ENCODE results near the gene SLC9B2.

Gene SLC9B2

GRCh38 chr4:103052145-103052544 is 24.4 kb downstream of the SLC9B2 start:
- Mint-ChIP-seq H3K9me3 (ENCODE audit: low read depth) (no peaks in the 10 kb centered on the region), H3K4me3 (no peak overlapping the region), H3K27ac (no peak overlapping the region), H3K27me3 (no peaks in the 10 kb centered on the region), H3K36me3 (peaks cover 19% of the 10 kb centered on the region), H3K4me1 (ENCODE audit: low read depth) (peaks cover 9% of the 10 kb centered on the region)

DNA sequence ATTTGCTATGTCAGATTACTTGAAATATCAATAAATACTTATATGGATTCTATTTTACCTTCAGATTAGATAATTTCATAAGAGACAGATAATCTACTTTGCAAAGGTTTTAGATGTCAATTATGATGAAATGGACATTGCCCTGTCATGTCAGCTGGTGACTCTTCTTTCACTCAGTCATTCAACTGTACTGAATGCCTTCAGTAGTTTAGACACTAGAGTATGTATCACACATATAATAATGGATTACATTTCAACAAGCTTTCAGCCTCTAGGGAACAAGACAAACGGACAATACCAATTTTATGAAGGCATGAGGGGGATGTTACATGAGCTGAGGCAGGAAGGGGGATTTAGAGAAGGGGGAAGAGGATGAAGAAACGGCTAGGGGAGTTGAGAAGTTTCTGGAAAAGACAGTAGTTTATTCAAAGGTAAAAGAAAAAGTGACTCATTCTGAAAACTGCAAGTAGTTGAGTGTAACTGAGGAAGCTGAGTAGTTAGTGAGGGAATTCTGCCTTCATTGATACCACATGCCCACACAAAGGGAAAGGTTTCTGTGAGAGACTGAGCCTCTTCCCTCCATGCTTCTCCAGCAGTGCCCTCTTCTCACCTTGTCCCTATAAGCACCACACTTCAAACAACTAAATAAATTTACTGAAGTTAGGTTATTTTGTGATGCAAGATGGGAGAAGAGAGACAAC is 25.7 kb downstream of the SLC9B2 start:
- H3K27ac Mint-ChIP-seq, result peak overlapping the region; percentile 78
- H3K4me3 Mint-ChIP-seq, result no peak overlapping the region
- no peaks in the 10 kb centered on the region for H3K9me3 Mint-ChIP-seq (ENCODE audit: low read depth)
- H3K27me3 Mint-ChIP-seq, result no peaks in the 10 kb centered on the region
- peaks cover 20% of the 10 kb centered on the region for H3K36me3 Mint-ChIP-seq
- H3K4me1 Mint-ChIP-seq (ENCODE audit: low read depth), result peaks cover 10% of the 10 kb centered on the region

DNA sequence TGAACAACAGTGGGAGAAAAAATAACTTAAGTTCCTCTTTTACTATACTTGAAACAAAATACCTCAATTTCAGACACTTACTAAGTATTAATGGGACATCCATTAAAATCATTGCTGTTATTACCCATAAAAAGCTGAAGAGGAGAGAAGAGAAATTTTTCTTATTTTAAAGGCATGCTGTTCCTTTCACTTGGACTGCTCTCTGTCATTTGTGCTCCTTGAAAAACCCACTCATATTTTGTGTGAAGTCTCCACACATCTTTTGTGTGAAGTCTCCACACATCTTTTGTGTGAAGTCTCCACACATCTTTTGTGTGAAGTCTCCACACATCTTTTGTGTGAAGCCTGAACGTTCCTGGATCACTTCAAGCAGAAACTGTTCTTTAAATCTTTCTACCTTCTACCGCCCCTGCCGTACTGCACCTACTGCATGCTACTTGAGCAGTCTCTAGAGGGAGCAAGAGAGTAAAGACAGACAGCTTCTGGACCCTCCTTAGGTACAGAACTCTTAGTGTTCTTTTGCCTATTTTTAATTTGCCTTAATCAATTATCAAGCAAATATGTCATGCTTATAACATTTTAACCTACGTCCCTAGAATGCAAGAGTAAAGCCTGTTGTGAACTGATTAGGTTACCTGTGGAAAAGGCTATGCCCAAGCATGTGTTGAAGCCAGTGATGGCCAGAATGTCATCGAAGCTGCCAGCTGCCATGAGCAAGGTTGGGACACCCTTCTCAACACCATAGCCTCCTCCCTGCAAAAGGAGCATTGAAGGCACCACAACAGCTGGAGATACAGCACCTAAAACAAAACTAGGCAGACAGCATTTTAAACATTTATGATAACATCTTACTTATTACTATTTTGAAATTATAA is 29.9 kb downstream of the SLC9B2 start:
- H3K4me1 Mint-ChIP-seq (ENCODE audit: low read depth), result peaks cover 10% of the 10 kb centered on the region
- H3K9me3 Mint-ChIP-seq (ENCODE audit: low read depth), result no peaks in the 10 kb centered on the region
- H3K27me3 Mint-ChIP-seq, result no peaks in the 10 kb centered on the region
- H3K36me3 Mint-ChIP-seq, result peaks cover 27% of the 10 kb centered on the region
- no peak overlapping the region for H3K27ac Mint-ChIP-seq
- no peak overlapping the region for H3K4me3 Mint-ChIP-seq

- Mint-ChIP-seq H3K9me3 (ENCODE audit: low read depth) (no peaks in the 10 kb centered on the region), H3K4me1 (ENCODE audit: low read depth) (peaks cover 2% of the 10 kb centered on the region)
Observed at GRCh38 chr4:103044183-103044582, 32.4 kb downstream of the SLC9B2 start.

DNA sequence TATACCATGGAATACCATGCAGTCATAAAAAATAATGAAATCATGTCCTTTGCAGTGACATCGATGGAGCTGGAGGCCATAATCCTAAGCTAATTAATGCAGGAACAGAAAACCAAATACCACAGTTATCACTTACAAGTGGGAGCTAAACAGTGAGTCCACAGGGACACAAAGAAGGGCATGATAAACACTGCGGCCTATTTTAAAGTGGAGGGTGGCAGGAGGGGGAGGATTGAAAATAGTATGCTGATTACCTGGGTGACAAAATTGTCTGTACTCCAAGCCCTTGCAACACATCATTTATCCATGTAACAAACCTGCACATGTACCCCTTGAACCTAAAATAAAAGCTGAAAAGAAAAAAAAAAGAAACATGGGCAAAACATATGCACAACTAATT is 40.4 kb downstream of the SLC9B2 start:
- H3K4me3 Mint-ChIP-seq, result no peak overlapping the region
- no peaks in the 10 kb centered on the region for H3K4me1 Mint-ChIP-seq (ENCODE audit: low read depth)
- no peak overlapping the region for H3K27ac Mint-ChIP-seq
- no peaks in the 10 kb centered on the region for H3K27me3 Mint-ChIP-seq
- H3K36me3 Mint-ChIP-seq, result peaks cover 19% of the 10 kb centered on the region
- no peaks in the 10 kb centered on the region for H3K9me3 Mint-ChIP-seq (ENCODE audit: low read depth)

More at GRCh38 chr4:103044183-103044582, 32.4 kb downstream of the SLC9B2 start:
- Mint-ChIP-seq H3K36me3 (peaks cover 24% of the 10 kb centered on the region), H3K27ac (no peak overlapping the region), H3K27me3 (no peaks in the 10 kb centered on the region), H3K4me3 (no peak overlapping the region)

GRCh38 chr4:103032574-103032973 is 44.0 kb downstream of the SLC9B2 start:
- H3K27me3 Mint-ChIP-seq, result no peaks in the 10 kb centered on the region
- H3K36me3 Mint-ChIP-seq, result peaks cover 32% of the 10 kb centered on the region
- H3K9me3 Mint-ChIP-seq (ENCODE audit: low read depth), result no peaks in the 10 kb centered on the region
- no peak overlapping the region for H3K27ac Mint-ChIP-seq
- no peaks in the 10 kb centered on the region for H3K4me1 Mint-ChIP-seq (ENCODE audit: low read depth)
- no peak overlapping the region for H3K4me3 Mint-ChIP-seq

DNA sequence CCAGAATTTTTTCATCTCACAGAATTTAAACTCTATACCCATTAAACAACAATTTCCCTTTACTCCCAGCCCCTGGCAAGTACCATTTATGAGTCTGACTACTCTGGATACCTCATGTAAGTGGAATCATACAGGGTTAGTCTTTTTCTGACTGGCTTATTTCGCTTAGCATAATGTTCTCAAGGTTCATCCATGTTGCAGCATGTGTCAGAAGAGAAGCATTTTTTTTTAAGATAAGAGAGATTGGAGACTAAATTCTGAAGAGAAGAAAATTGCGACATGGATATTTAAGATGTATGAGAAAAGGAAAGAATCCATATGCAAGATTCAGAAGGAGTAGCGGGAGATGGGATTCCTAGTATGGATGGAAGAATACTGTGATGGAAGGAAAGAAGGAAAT is 45.8 kb downstream of the SLC9B2 start:
- Mint-ChIP-seq H3K4me3 (no peak overlapping the region), H3K27ac (no peak overlapping the region), H3K9me3 (ENCODE audit: low read depth) (no peaks in the 10 kb centered on the region), H3K4me1 (ENCODE audit: low read depth) (peaks cover 6% of the 10 kb centered on the region), H3K36me3 (peaks cover 26% of the 10 kb centered on the region), H3K27me3 (no peaks in the 10 kb centered on the region)

GRCh38 chr4:103029300-103029699 is 47.3 kb downstream of the SLC9B2 start:
- H3K27ac Mint-ChIP-seq, result no peak overlapping the region
- H3K36me3 Mint-ChIP-seq, result peaks cover 26% of the 10 kb centered on the region
- H3K9me3 Mint-ChIP-seq (ENCODE audit: low read depth), result no peaks in the 10 kb centered on the region
- H3K4me1 Mint-ChIP-seq (ENCODE audit: low read depth), result peaks cover 9% of the 10 kb centered on the region
- no peak overlapping the region for H3K4me3 Mint-ChIP-seq
- no peaks in the 10 kb centered on the region for H3K27me3 Mint-ChIP-seq

GRCh38 chr4:103026868-103027267 is 49.7 kb downstream of the SLC9B2 start:
- Mint-ChIP-seq H3K4me3 (no peak overlapping the region), H3K27ac (no peak overlapping the region), H3K27me3 (no peaks in the 10 kb centered on the region), H3K4me1 (ENCODE audit: low read depth) (peaks cover 9% of the 10 kb centered on the region), H3K36me3 (peaks cover 33% of the 10 kb centered on the region), H3K9me3 (ENCODE audit: low read depth) (no peaks in the 10 kb centered on the region)

GRCh38 chr4:103024996-103025395 is 51.6 kb downstream of the SLC9B2 start:
- H3K4me1 Mint-ChIP-seq (ENCODE audit: low read depth), result peaks cover 13% of the 10 kb centered on the region
- H3K9me3 Mint-ChIP-seq (ENCODE audit: low read depth), result no peaks in the 10 kb centered on the region
- H3K36me3 Mint-ChIP-seq, result peaks cover 26% of the 10 kb centered on the region
- no peak overlapping the region for H3K27ac Mint-ChIP-seq
- H3K27me3 Mint-ChIP-seq, result no peaks in the 10 kb centered on the region
- no peak overlapping the region for H3K4me3 Mint-ChIP-seq

GRCh38 chr4:103021120-103021519 is 55.4 kb downstream of the SLC9B2 start:
- Mint-ChIP-seq H3K27ac (no peak overlapping the region), H3K27me3 (no peaks in the 10 kb centered on the region), H3K36me3 (peaks cover 16% of the 10 kb centered on the region), H3K4me3 (no peak overlapping the region), H3K9me3 (ENCODE audit: low read depth) (no peaks in the 10 kb centered on the region), H3K4me1 (ENCODE audit: low read depth) (peaks cover 30% of the 10 kb centered on the region)

DNA sequence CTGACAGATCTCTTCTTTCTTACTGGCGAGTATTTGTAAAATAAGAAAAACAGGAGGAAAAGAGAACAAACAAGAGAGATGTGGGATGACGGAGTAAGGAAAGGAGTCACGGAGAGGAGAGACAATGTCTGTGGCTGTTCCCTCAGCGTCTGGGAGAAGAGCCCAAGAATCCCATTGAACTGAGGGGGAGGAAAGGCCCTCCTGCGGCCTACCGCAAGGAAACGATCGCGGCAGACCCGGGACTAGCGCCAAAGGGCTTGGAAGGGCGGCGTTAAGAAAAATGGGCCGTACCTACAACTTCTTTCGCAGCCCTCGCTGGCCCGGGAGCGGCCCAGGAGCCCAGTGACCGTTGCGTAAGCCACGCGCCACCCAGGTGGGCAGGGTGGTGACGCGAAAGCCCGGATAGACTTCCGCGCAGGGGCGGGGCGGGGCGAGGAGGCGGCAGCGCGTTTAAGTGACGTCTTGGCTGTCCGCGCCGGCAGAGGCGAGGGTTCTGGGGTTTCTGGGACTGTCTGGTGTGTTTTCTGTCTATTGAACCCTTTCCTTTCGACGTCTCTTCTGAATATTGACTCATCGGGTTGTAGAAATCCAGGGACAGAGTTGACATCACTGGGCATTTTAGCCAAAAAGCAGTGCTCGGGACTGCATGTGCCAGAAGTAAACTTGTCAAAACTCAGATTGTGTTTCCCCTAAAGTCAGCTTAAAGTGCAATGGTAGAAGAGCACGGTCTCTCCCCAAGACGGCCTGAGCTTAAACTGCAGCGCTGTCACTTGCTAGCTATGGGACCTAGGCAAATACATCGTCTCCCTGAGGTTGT is 57.0 kb downstream of the SLC9B2 start, which contains the start of gene SLC9B1:
Gene SLC9B1, minus strand, starts transcription at position 398 of the 817 bp plus-strand sequence. CDS start 27,994 bp downstream, outside the sequence.
- Mint-ChIP-seq H3K9me3 (ENCODE audit: low read depth) (no peaks in the 10 kb centered on the region), H3K4me3 (peak within 1 kb of the TSS; percentile 91), H3K27me3 (no peaks in the 10 kb centered on the region), H3K4me1 (ENCODE audit: low read depth) (peaks cover 23% of the 10 kb centered on the region), H3K27ac (no peak within 1 kb of the TSS), H3K36me3 (peaks cover 8% of the 10 kb centered on the region)

GRCh38 chr4:103018391-103019307 is 57.9 kb downstream of the SLC9B2 start:
- H3K4me1 Mint-ChIP-seq (ENCODE audit: low read depth), result peaks cover 23% of the 10 kb centered on the region
- H3K27ac Mint-ChIP-seq, result no peak overlapping the region
- peak overlapping the region; percentile 91 for H3K4me3 Mint-ChIP-seq
- H3K36me3 Mint-ChIP-seq, result peaks cover 5% of the 10 kb centered on the region
- no peaks in the 10 kb centered on the region for H3K27me3 Mint-ChIP-seq
- H3K9me3 Mint-ChIP-seq (ENCODE audit: low read depth), result no peaks in the 10 kb centered on the region

DNA sequence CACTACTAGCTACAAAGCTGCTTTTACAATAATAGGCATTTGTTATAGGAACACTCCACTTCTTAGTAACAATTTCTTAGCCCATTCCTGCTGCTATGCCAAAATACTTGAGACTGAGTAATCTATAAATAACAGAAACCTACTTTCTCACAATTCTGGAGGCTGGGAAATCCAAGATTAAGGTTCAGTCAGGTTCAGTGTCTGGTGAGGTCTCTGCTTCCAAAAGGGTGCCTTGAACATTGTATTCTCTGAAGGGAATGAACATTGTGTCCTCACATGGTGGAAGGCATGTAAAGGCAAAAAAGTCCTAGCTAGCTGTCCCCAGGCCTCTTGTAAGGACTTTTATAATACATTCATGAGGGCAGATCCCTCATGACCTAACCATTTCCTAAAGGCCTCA is 64.0 kb downstream of the SLC9B2 start:
- H3K27me3 Mint-ChIP-seq, result no peaks in the 10 kb centered on the region
- H3K4me1 Mint-ChIP-seq (ENCODE audit: low read depth), result no peaks in the 10 kb centered on the region
- no peak overlapping the region for H3K27ac Mint-ChIP-seq
- no peaks in the 10 kb centered on the region for H3K36me3 Mint-ChIP-seq
- H3K9me3 Mint-ChIP-seq (ENCODE audit: low read depth), result no peaks in the 10 kb centered on the region
- H3K4me3 Mint-ChIP-seq, result no peak overlapping the region
